Mesenchymal stem cell (in vitro differentiated cells and primary cell): Measurements from ENCODE around the gene AUTS2.

Source experiments
- DNase-seq: peaks from one replicate; pipeline ENCODE4 v3.0.0-alpha.2; 2013
- H2AFZ ChIP-seq: one replicate; pipeline ENCODE4 v1.6.1; 2013; ENCODE audit warnings: low read depth, mild to moderate bottlenecking, control low read depth, inconsistent platforms, low read length, moderate library complexity
- H2AK5ac ChIP-seq: 2 replicates; pipeline ENCODE4 v1.6.1; 2013; ENCODE audit warnings: low read length, moderate library complexity, mild to moderate bottlenecking, inconsistent platforms; ENCODE audit not compliant: severe bottlenecking
- H2BK120ac ChIP-seq: one replicate; pipeline ENCODE4 v1.6.1; 2013; ENCODE audit warnings: low read depth, mild to moderate bottlenecking, inconsistent platforms, low read length, moderate library complexity
- H2BK12ac ChIP-seq, 2 experiments: one replicate each; pipeline ENCODE4 v1.6.1; 2013; ENCODE audit warnings: inconsistent platforms in 2 of 2, low read length in 2 of 2, mild to moderate bottlenecking in 2 of 2, moderate library complexity in 2 of 2, control low read depth in 1 of 2
- H2BK15ac ChIP-seq: one replicate; pipeline ENCODE4 v1.6.1; 2013; ENCODE audit warnings: mild to moderate bottlenecking, low read depth, inconsistent platforms; ENCODE audit not compliant: poor library complexity, severe bottlenecking
- H2BK5ac ChIP-seq: 2 replicates; pipeline ENCODE4 v1.6.1; 2013; ENCODE audit warnings: low read depth, mild to moderate bottlenecking, low read length, control low read depth, inconsistent platforms; ENCODE audit not compliant: poor library complexity, severe bottlenecking
- H3K14ac ChIP-seq, 2 experiments: one replicate each; pipeline ENCODE4 v1.6.1; 2013; ENCODE audit warnings: inconsistent platforms in 2 of 2, low read length in 2 of 2, control low read depth in 1 of 2, mild to moderate bottlenecking in 1 of 2, moderate library complexity in 1 of 2
- H3K18ac ChIP-seq, 2 experiments: one replicate each; pipeline ENCODE4 v1.6.1; 2013; ENCODE audit warnings: inconsistent platforms in 2 of 2, low read length in 2 of 2, control low read depth in 1 of 2, low read depth in 1 of 2, mild to moderate bottlenecking in 1 of 2
- H3K23ac ChIP-seq, 2 experiments: one replicate each; pipeline ENCODE4 v1.6.1; 2013; ENCODE audit warnings: inconsistent platforms in 2 of 2, low read length in 2 of 2, mild to moderate bottlenecking in 2 of 2, moderate library complexity in 2 of 2, control low read depth in 1 of 2
- H3K27ac ChIP-seq: 2 replicates; pipeline ENCODE4 v1.5.1; 2013; ENCODE audit warnings: mild to moderate bottlenecking, moderate library complexity, low read length, control low read depth, inconsistent platforms; ENCODE audit not compliant: poor library complexity, severe bottlenecking
- H3K27me3 ChIP-seq, 2 experiments: 2 replicates each; pipeline versions ENCODE4 v1.6.1 to v1.7.0; 2013; ENCODE audit warnings: low read length in 2 of 2, mild to moderate bottlenecking in 2 of 2, moderate library complexity in 2 of 2, control low read depth in 1 of 2, inconsistent platforms in 1 of 2; ENCODE audit not compliant: control insufficient read depth in 1 of 2, insufficient read depth in 1 of 2
- H3K36me3 ChIP-seq, 2 experiments: 2 replicates each; pipeline versions ENCODE4 v1.6.1 to v1.7.0; 2013; ENCODE audit warnings: low read length in 2 of 2, control low read depth in 1 of 2, inconsistent platforms in 1 of 2, low read depth in 1 of 2, mild to moderate bottlenecking in 1 of 2; ENCODE audit not compliant: insufficient read depth in 2 of 2, control insufficient read depth in 1 of 2
- H3K4ac ChIP-seq, 2 experiments: one replicate each; pipeline ENCODE4 v1.6.1; 2013; ENCODE audit warnings: inconsistent platforms in 2 of 2, low read length in 2 of 2, mild to moderate bottlenecking in 2 of 2, moderate library complexity in 2 of 2, control low read depth in 1 of 2, low read depth in 1 of 2
- H3K4me1 ChIP-seq: 2 replicates; pipeline ENCODE4 v1.6.1; 2013; ENCODE audit warnings: low read depth, low read length, control low read depth; ENCODE audit not compliant: control insufficient read depth, insufficient read depth
- H3K4me2 ChIP-seq: 2 replicates; pipeline ENCODE4 v1.6.1; 2013; ENCODE audit warnings: low read length, mild to moderate bottlenecking, inconsistent platforms; ENCODE audit not compliant: poor library complexity, severe bottlenecking
- H3K4me3 ChIP-seq, 2 experiments: 2 replicates each; pipeline versions ENCODE4 v1.5.1 to v1.7.0; 2013; ENCODE audit warnings: low read length in 2 of 2, mild to moderate bottlenecking in 2 of 2, control low read depth in 1 of 2, low read depth in 1 of 2; ENCODE audit not compliant: insufficient read depth in 1 of 2
- H3K79me1 ChIP-seq: replicated peaks from 2 replicates; pipeline ENCODE4 v1.6.1; 2013; ENCODE audit warnings: mild to moderate bottlenecking, control low read depth, low read length, inconsistent platforms; ENCODE audit not compliant: poor library complexity, severe bottlenecking
- H3K9ac ChIP-seq: 2 replicates; pipeline ENCODE4 v1.7.0; 2013; ENCODE audit warnings: mild to moderate bottlenecking, low read length, moderate library complexity
- H3K9me3 ChIP-seq: 2 replicates; pipeline ENCODE4 v1.7.0; 2013; ENCODE audit warnings: mild to moderate bottlenecking, low read length; ENCODE audit not compliant: control insufficient read depth
- H4K8ac ChIP-seq: one replicate; pipeline ENCODE4 v1.6.1; 2013; ENCODE audit warnings: inconsistent platforms, mild to moderate bottlenecking, low read length, moderate library complexity
- H4K91ac ChIP-seq: one replicate; pipeline ENCODE4 v1.6.1; 2013; ENCODE audit warnings: mild to moderate bottlenecking, low read length, inconsistent platforms
- whole genome bisulfite sequencing: methylation state at CpG from one replicate; pipeline ENCODE4 v1.1.7; 2013; ENCODE audit warnings: mixed read lengths; 5-methylcytosine and 5-hydroxymethylcytosine counted together

The AUTS2 gene

DNA sequence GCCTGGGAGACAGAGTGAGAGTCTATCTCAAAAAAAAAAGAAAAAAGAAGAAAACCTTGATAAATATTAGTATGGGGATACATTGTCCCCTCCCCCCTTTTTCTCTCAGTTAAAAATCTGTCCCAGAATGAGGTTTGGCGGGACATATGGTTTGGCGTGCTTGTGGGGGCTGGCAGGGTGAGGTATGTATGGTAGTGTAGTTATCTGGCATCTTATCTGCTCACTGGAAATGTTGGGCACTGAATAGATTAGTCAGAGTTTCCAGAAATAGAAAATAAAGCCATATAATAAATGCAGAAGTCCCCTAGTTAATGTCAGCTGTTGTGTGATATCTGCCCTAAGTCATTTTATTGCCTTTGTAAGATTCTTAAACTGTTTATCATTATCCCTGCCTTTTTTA lies 1136.1 kb downstream of the AUTS2 start:
- no peak overlapping the region for H3K23ac ChIP-seq
- no peak overlapping the region for H3K14ac ChIP-seq
- H3K79me1 ChIP-seq = peaks cover 22% of the 10 kb centered on the region
- H3K27me3 ChIP-seq = no peaks in the 10 kb centered on the region
- H4K91ac ChIP-seq = no peak overlapping the region
- no peak overlapping the region for H3K4me3 ChIP-seq
- H3K4me2 ChIP-seq = no peak overlapping the region
- no peak overlapping the region for H2AFZ ChIP-seq
- no peak overlapping the region for H3K4ac ChIP-seq
- H3K36me3 ChIP-seq = no peaks in the 10 kb centered on the region
- no peak overlapping the region for H3K9ac ChIP-seq
- H3K9me3 ChIP-seq = no peaks in the 10 kb centered on the region
- H3K4me1 ChIP-seq = peaks cover 4% of the 10 kb centered on the region
- H2BK15ac ChIP-seq = no peak overlapping the region
- no CpG with 5 or more reads among the region's 2 CpGs for WGBS
- H2BK5ac ChIP-seq = no peak overlapping the region
- no peak overlapping the region for H2BK12ac ChIP-seq
- no peak overlapping the region for H2AK5ac ChIP-seq
- H3K27ac ChIP-seq = no peak overlapping the region
- no peak overlapping the region for H4K8ac ChIP-seq
- no peak overlapping the region for H3K18ac ChIP-seq
- H2BK120ac ChIP-seq = no peak overlapping the region
- no peak for DNase-seq

DNA sequence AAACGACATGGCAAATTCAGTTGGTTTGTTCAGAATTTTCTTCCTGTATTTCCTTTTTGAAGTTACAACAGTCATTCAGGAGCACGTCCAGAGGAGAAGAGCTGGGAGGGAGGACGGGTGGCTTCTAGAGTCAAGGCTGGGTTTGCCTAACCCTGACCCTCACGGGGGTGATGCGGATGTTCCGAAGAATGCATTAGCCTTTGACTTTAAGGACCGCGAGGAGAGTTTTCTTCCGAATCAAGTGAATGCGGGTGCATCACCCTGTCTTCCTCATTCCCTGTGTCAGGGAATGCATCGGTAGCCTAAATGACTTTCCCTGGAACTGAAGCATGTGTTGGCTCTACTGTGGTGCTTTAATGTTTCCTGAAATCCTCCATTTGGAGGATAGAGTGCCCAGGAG lies 1137.0 kb downstream of the AUTS2 start:
- no peak for DNase-seq
- H3K79me1 ChIP-seq = peaks cover 22% of the 10 kb centered on the region
- WGBS = 75% methylated on average over 11 of the region's 11 CpGs
- H2BK15ac ChIP-seq = no peak overlapping the region
- no peaks in the 10 kb centered on the region for H3K9me3 ChIP-seq
- no peak overlapping the region for H3K9ac ChIP-seq
- no peaks in the 10 kb centered on the region for H3K36me3 ChIP-seq
- no peak overlapping the region for H3K4ac ChIP-seq
- H2AK5ac ChIP-seq = no peak overlapping the region
- H2BK120ac ChIP-seq = no peak overlapping the region
- H3K27ac ChIP-seq = no peak overlapping the region
- no peak overlapping the region for H2BK12ac ChIP-seq
- H4K91ac ChIP-seq = no peak overlapping the region
- H3K27me3 ChIP-seq = no peaks in the 10 kb centered on the region
- no peak overlapping the region for H2BK5ac ChIP-seq
- H3K4me3 ChIP-seq = no peak overlapping the region
- no peak overlapping the region for H3K14ac ChIP-seq
- no peak overlapping the region for H4K8ac ChIP-seq
- no peak overlapping the region for H3K23ac ChIP-seq
- no peak overlapping the region for H3K18ac ChIP-seq
- no peak overlapping the region for H2AFZ ChIP-seq
- H3K4me2 ChIP-seq = no peak overlapping the region
- H3K4me1 ChIP-seq = peaks cover 4% of the 10 kb centered on the region

DNA sequence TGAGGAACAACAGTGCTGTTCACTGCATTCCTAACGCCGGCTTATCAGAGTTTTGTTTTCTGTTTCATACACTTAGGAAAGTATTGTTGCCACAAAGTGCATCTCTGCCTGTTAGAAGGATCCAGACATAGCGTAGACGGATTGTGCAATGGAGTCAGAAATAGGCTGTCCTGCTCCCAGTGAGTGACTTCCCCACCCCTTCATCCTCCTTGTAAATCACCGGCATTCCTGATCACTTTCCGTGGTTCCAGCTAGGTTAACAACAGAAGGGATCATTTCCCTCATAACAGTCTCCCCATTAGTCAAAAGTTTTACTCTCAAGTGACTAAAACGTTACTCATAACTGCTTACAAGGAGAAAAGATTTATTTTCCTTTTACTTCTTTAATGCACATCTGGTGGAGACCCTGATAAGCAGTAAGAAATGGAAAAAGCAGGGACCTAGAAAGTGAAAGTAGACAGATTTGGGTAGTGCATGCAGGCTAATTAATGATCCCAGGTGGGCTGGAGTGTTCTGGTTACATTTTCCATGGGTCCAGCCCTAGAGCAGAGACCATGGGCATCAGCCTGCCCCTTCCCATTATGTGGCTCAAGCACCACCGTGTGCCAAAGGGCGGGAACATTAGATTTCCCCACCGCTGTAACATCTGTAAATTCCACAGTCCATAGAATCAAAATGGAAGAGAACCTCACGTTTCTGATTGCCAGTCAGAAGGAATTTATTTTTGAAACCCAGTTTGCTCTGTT lies 1138.6 kb downstream of the AUTS2 start:
- H3K9ac ChIP-seq = peak overlapping the region; percentile 71
- no peak overlapping the region for H3K18ac ChIP-seq
- no peak overlapping the region for H3K4ac ChIP-seq
- peak overlapping the region; percentile 42 for H3K27ac ChIP-seq
- H3K4me1 ChIP-seq = peaks cover 4% of the 10 kb centered on the region
- H4K91ac ChIP-seq = no peak overlapping the region
- H3K36me3 ChIP-seq = no peaks in the 10 kb centered on the region
- no peak overlapping the region for H2BK15ac ChIP-seq
- no peak overlapping the region for H2AFZ ChIP-seq
- H3K27me3 ChIP-seq = no peaks in the 10 kb centered on the region
- peaks cover 22% of the 10 kb centered on the region for H3K79me1 ChIP-seq
- H3K9me3 ChIP-seq = no peaks in the 10 kb centered on the region
- peak; percentile 31 for DNase-seq
- 39% methylated on average over 10 of the region's 11 CpGs for WGBS
- H2BK5ac ChIP-seq = no peak overlapping the region
- H2BK12ac ChIP-seq = no peak overlapping the region
- no peak overlapping the region for H4K8ac ChIP-seq
- no peak overlapping the region for H3K23ac ChIP-seq
- no peak overlapping the region for H2AK5ac ChIP-seq
- H3K14ac ChIP-seq = no peak overlapping the region
- peak overlapping the region in 1 of 2 experiments; percentile 75 for H3K4me3 ChIP-seq
- H2BK120ac ChIP-seq = no peak overlapping the region
- H3K4me2 ChIP-seq = peak overlapping the region; percentile 58

GRCh38 chr7:70738151-70738885 lies 1140.0 kb downstream of the AUTS2 start:
- WGBS = 64% methylated on average over 5 of the region's 8 CpGs
- peaks cover 18% of the 10 kb centered on the region for H3K79me1 ChIP-seq
- H2BK120ac ChIP-seq = no peak overlapping the region
- H3K27me3 ChIP-seq = no peaks in the 10 kb centered on the region
- no peak overlapping the region for H3K18ac ChIP-seq
- H3K23ac ChIP-seq = no peak overlapping the region
- H2AK5ac ChIP-seq = no peak overlapping the region
- no peak overlapping the region for H3K4ac ChIP-seq
- H3K4me1 ChIP-seq = peaks cover 4% of the 10 kb centered on the region
- H3K9ac ChIP-seq = peak overlapping the region; percentile 71
- no peak overlapping the region for H3K4me3 ChIP-seq
- H4K91ac ChIP-seq = no peak overlapping the region
- no peaks in the 10 kb centered on the region for H3K36me3 ChIP-seq
- no peak overlapping the region for H3K14ac ChIP-seq
- no peak overlapping the region for H4K8ac ChIP-seq
- H2AFZ ChIP-seq = no peak overlapping the region
- no peak overlapping the region for H2BK15ac ChIP-seq
- DNase-seq = no peak
- H2BK5ac ChIP-seq = no peak overlapping the region
- no peak overlapping the region for H2BK12ac ChIP-seq
- no peak overlapping the region for H3K27ac ChIP-seq
- H3K4me2 ChIP-seq = no peak overlapping the region
- no peaks in the 10 kb centered on the region for H3K9me3 ChIP-seq
